UCSD-AML1 (cell line): ENCODE results near the gene JMY.

Experiments used
- DNase-seq: peaks from one replicate; lab custom pipeline; 2025; ENCODE audit not compliant: unreplicated experiment; lab: John Stamatoyannopoulos, UW

The JMY gene

GRCh38 chr5:79287380-79287779 is 51.4 kb downstream of the JMY start:
- no peak for DNase-seq

DNA sequence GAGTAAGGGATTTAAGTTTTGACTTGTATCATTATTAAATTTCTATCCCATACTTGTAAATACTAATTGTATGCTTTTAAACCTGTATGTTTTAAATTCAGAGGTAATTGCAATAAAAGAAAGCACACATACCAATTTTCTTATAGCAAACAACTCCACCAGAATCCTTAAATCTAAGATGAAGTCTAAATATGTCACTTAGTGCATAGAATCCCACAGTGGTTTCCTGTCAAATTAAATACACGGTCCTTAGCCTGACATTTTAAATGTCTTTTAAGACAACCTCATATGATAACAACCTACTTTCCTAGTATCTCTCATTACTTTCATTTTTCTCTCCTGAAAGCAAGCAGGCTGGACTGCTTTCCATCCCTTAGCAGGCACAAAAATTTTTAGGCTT is 52.0 kb downstream of the JMY start:
- DNase-seq: no peak

DNA sequence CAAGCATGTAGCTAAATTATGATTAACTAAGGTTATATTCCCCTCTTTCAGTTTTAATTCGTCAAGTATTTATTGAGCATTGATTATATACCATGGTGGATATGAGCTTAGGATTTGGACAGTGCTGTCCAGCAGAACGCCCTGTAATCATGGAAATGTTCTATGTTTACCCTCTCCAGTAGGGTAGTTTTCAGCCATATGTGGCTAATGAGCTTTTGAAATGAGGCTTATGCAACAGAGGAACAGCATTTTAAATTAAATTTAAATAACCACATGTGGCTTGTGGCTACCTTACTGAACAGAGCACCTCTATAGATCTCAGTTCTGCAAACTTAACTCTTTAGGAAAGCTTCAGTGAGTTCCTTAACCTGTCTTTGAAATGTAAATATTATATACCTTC is 59.1 kb downstream of the JMY start:
- DNase-seq: no peak

- DNase-seq: no peak
These were observed 61.7 kb downstream of the JMY start for GRCh38 chr5:79297661-79298060.

DNA sequence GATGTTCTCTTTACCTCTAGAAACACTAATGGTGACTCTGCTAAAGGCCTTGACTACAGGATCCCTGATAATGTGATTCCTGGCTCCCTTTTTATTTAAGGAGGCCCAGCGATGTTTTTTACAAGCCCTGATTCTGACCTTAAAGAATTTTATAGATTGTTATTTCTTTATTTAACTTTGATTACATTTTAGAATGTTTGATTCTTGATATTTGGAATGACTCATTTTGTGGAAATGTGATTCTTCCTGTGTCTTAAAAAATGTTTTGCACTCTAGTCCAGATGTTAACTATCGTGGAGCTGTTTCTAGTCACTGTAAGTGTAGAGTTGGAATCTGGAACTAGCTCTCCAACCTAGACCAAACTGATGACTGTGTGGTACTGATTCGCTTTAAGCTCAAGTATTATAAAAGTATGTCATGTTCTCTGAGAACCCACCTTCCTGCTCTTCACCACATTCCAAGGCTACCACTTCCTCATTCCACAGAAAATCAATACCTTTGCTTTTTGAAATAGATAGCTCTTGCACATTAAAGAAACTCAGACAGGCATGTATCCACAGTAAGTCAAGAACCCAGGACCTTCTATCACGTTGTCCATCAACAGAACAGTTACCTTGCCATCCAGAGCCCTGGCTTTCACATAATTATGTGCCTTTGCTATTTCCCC is 65.2 kb downstream of the JMY start:
- no peak for DNase-seq

- no peak for DNase-seq
These were observed 66.5 kb downstream of the JMY start for GRCh38 chr5:79302454-79302853.

GRCh38 chr5:79305706-79306105 is 69.8 kb downstream of the JMY start:
- no peak for DNase-seq

- no peak for DNase-seq
These were observed 83.1 kb downstream of the JMY start for GRCh38 chr5:79318935-79319614.

DNA sequence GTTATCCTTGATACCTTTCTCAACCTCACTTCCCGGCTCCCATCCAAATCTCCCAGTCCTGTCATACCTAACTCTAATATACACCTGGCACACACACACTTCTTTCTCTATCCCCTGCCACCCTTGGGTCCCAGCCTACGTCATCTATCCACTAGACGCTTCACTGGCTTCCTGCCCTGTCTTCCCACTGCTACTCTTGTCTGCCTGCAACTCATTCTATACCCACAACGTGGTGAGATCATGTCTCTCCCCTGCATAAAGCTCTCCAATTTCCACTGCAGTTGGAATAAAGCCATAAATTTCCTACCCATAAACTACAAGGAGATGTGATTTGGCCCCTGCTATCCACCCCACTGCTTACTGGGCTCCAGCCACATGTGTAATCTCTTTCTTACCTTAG is 93.5 kb downstream of the JMY start:
- no peak for DNase-seq

DNA sequence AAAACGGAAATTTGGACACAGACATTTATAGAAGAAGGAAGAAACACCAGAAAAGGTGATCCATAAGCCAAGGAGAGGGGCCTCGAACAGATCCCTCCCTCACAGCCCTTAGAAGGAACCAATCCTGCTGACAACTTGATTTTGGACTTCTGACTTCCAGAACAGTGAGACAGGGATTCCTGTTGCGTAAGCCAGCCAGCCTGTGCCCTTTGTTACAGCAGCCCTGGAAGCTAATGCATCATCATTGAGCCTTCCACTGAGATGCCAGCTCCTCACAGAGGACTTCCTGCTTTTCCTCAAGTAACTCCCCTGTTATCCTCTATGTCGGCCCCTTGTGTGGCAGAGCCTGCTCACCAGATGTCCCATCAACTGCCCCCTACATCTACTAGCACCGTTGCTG is 94.1 kb downstream of the JMY start:
- no peak for DNase-seq

DNA sequence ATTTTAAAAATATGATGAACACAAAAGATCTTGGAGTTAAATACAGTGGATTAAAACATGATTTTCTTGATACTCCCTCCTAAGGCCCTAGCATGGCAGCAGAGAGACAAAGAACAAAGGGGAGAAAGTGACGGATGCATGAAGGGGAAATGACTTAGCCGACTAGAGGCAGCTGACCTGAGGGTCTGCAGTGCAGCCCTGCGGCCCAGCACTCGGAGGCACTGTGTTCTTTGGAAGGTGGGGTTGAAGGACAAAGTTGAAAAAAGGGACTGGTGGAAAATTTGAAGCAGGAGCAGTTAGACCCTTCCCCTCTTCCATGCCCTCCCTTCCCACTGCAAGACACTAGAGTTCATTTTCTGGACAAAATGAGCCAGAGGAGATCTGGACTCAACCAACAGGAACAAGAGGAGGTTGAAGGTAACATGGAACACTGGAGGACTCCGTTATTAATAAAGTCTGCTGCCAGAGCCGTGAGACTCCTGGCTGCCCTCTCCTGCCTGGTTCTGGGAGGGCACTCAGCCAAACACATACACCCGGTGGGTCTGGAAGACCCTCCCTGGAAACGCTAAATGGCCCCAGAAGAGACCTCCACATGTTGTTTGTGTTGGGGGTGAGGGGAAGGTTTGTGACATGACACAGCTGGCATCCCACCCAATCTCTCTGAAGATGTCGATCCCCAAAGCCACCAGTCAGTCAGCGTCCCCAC is 98.1 kb downstream of the JMY start:
- DNase-seq: no peak

DNA sequence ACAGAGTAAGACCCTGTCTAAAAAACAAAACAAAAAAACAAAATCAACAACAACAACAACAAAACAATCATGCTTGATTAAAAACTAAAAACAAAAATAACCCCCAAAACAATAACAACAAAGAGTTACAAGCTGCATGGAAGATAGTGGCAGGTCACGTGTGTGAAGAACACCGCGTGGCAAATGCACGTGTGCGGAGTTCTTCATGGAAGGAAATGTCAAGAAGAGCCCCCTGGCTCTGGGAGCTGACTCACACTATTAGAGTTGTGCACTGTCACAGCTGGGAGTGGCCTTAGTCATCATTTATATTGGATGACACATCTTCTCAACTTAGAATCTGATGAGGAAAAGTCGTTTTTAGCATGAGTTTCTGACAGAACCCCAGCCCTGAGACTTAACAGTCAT is 110.5 kb downstream of the JMY start:
- no peak for DNase-seq

DNA sequence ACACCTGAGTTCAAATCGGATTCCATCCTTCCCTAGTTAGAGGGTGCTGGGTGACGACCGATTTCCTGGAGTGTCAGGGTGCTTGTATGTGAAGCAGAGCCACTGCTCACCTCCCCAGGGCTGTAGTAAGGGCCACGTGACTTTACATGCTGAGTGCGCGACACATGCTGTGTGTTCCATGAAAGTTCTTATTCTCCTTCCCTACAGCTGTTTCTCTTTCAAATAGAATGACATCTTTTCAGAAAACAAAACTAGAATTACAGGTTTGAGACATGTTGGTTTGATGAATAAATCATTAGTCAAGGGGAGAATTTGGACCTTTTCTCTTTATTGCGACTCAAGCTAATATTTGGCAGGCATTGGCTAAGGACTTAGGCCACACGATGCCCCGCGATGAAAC is 113.1 kb downstream of the JMY start:
- no peak for DNase-seq

DNA sequence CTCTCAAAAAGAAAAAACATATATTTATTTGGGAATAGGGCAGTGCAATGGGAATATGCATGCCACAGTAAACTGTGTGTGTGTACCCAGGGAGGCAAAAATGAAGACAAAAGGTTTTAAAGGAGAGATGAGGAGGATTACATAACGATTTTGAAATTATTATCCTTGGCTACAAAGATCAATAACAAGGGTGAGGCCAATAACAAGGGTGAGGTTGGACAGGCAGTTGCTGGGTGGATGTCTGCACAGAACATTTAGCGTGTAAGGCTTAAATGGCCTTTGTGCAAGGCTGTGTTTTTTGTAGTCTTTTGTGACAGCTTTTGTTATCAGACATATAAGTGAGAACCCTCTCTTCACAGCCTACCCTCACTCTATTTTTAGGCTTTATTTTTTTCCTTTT is 114.0 kb downstream of the JMY start:
- no peak for DNase-seq

DNA sequence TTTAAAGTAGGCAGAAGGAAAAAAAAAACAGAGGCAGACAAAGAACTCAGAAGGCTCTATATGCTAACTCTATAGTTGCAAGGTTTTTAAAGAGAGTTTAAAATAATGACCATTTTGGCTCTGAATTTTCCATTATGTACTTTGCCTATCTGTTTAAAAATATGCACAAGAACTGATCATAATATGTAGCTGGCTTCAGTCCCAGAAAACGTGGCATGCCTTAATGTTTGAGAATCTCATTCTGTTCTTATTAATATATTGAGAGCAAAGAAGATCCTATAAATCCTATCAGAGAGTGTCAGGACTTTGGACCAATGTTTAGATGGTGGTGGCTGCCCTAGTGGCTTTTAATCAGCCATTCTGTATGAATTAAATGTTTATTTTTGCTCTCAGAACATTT is 121.5 kb downstream of the JMY start:
- no peak for DNase-seq
